ENCODE measurements around the gene HBZ. TPM values are rescaled to one million over a fixed set of nuclear protein-coding genes. Genes with fewer than 3 reads are reported as not detected.
A peak's percentile ranks its signal among the peaks of the same experiment; 100 is the strongest.
"Not testable (repeated sequence)": the region's sequence is repeated elsewhere in the genome, so short reads cannot be mapped to it uniquely, and the experiment has no call there.

HBZ gene
- total RNA-seq, 1 experiment from 2014 or later, result not detected

GRCh38 chr16:169014-169413 is 16.6 kb downstream of the HBZ start (continued):
- no peak for TF ChIP-seq CTCF (IDR thresholded peaks at IDR 0.05 in 2 of 3, conservative IDR thresholded peaks at IDR 0.05 in 1 of 3; ENCODE audit: borderline replicate concordance in 1 of 3, insufficient read depth in 1 of 3, low read depth in 2 of 3, low read length in 2 of 3)
- TF ChIP-seq YY1 (IDR thresholded peaks at IDR 0.05; ENCODE audit: extremely low read depth, insufficient replicate concordance, low read depth, low read length), result no peak

GRCh38 chr16:170088-170507 is 17.7 kb downstream of the HBZ start:
- RAD21 ChIA-PET (ENCODE audit: low non-redundant PET in 1 of 2, low total read pairs in 2 of 2, uncharacterized antibody in 2 of 2, unreplicated experiment in 2 of 2); CTCF ChIA-PET; H3K4me3 ChIP-seq (replicated peaks in 1 of 2; ENCODE audit: low read depth in 1 of 2, low read length in 2 of 2); H4K20me1 ChIP-seq (ENCODE audit: insufficient read depth); H3K9me2 ChIP-seq (ENCODE audit: insufficient read depth); H3K27me3 ChIP-seq (ENCODE audit: insufficient read depth, low read length); POLR2A ChIA-PET; DNase-seq (ENCODE audit: low read depth, low spot score); BruUV-seq (replicated peaks); intact Hi-C loops (cut with micrococcal nuclease); H3K36me3 ChIP-seq (ENCODE audit: control insufficient read depth in 1 of 2, insufficient read depth in 2 of 2, low read length in 2 of 2); H3K9ac ChIP-seq (ENCODE audit: low read length); H3K27ac ChIP-seq (ENCODE audit: low read depth, low read length); H2AFZ ChIP-seq (ENCODE audit: low read depth, low read length, poor library complexity, severe bottlenecking); H3K79me2 ChIP-seq (ENCODE audit: insufficient read depth, low read length); H3K9me3 ChIP-seq (ENCODE audit: control insufficient read depth in 1 of 2, insufficient read depth in 1 of 2, low read depth in 1 of 2, low read length in 2 of 2): not testable (repeated sequence)
- H3K4me1 ChIP-seq (ENCODE audit: control insufficient read depth in 1 of 2, insufficient read depth in 2 of 2, low read length in 2 of 2), result peaks cover 0 to 14% of the 10 kb centered on the region in 2 experiments; a peak in 2 of 4 replicates
- peak; percentile 52 for ATAC-seq
- peak overlapping the region; percentile 32 for H3K4me2 ChIP-seq (ENCODE audit: low read length)
- TF ChIP-seq REST (IDR thresholded peaks at IDR 0.05; ENCODE audit: low read depth), result peak; percentile 63

All from HCT116 (cell line).